IMR-90 (cell line): ENCODE data around the gene MAG. TPM values are rescaled to one million over a fixed set of nuclear protein-coding genes. Genes with fewer than 3 reads are reported as not detected.
A peak's percentile ranks its signal among the peaks of the same experiment; 100 is the strongest.

Source experiments
- ATAC-seq: fragments of 200-7000 bp; cut with Tn5 transposase; 2 replicates; pipeline ENCODE4 v1.9.1; 2020; ENCODE audit warnings: low read depth, mild to moderate bottlenecking, moderate library complexity
- BruUV-seq: library from RNA; stranded (reverse); fragments of 400-500 nt; replicated peaks from 2 replicates; lab custom pipeline; 2021; lab: Mats Ljungman, UMichigan
- CTCF ChIA-PET: fragments of 300-600 bp; formaldehyde crosslinking; extraction: SDS; loops from one replicate; lab custom pipeline; 2021; ENCODE audit warnings: antibody characterized with exemption; lab: Yijun Ruan, JAX
- POLR2A ChIA-PET: fragments of 300-600 bp; sonication (Branson Sonifier 250); formaldehyde crosslinking; loops from one replicate; lab custom pipeline; 2022; ENCODE audit warnings: antibody characterized with exemption; ENCODE audit not compliant: unreplicated experiment; lab: Charles Lee
- DNase-seq: peaks from one replicate; pipeline ENCODE4 v3.0.0; 2013
- H2AFZ ChIP-seq: replicated peaks from 2 replicates; pipeline ENCODE3; 2013; ENCODE audit warnings: low read length, mild to moderate bottlenecking; ENCODE audit not compliant: poor library complexity
- H2AK5ac ChIP-seq: 2 replicates; pipeline ENCODE4 v1.6.1; 2013; ENCODE audit warnings: low read depth, low read length, inconsistent platforms
- H2AK9ac ChIP-seq: replicated peaks from 2 replicates; pipeline ENCODE3; 2013; ENCODE audit warnings: mild to moderate bottlenecking, low read depth, low read length, moderate library complexity; ENCODE audit not compliant: poor library complexity
- H2BK120ac ChIP-seq: 2 replicates; pipeline ENCODE4 v1.6.1; 2013; ENCODE audit warnings: low read depth, low read length, inconsistent platforms
- H2BK15ac ChIP-seq: 3 replicates; pipeline ENCODE4 v1.6.1; 2013; ENCODE audit warnings: low read depth, low read length, inconsistent platforms
- H2BK20ac ChIP-seq: 2 replicates; pipeline ENCODE4 v1.6.1; 2013; ENCODE audit warnings: low read depth, mild to moderate bottlenecking, inconsistent platforms, low read length, moderate library complexity
- H2BK5ac ChIP-seq: 2 replicates; pipeline ENCODE4 v1.6.1; 2013; ENCODE audit warnings: mild to moderate bottlenecking, low read depth, low read length, inconsistent platforms; ENCODE audit not compliant: poor library complexity, severe bottlenecking
- H3K14ac ChIP-seq: replicated peaks from 2 replicates; pipeline ENCODE4 v1.6.1; 2013; ENCODE audit warnings: low read depth, low read length, inconsistent platforms
- H3K18ac ChIP-seq: 2 replicates; pipeline ENCODE4 v1.6.1; 2013; ENCODE audit warnings: low read depth, low read length, control low read depth
- H3K23ac ChIP-seq: 2 replicates; pipeline ENCODE4 v1.6.1; 2013; ENCODE audit warnings: low read depth, low read length, inconsistent platforms
- H3K27ac ChIP-seq: 2 replicates; pipeline ENCODE4 v1.5.1; 2013; ENCODE audit warnings: mild to moderate bottlenecking, control low read depth, low read length; ENCODE audit not compliant: insufficient read depth
- H3K27me3 ChIP-seq: 2 replicates; pipeline ENCODE4 v1.6.1; 2013; ENCODE audit warnings: low read length; ENCODE audit not compliant: control insufficient read depth, insufficient read depth
- H3K36me3 ChIP-seq: 2 replicates; pipeline ENCODE4 v1.6.1; 2013; ENCODE audit warnings: low read length, mixed read lengths; ENCODE audit not compliant: control insufficient read depth, insufficient read depth
- H3K4ac ChIP-seq: 2 replicates; pipeline ENCODE4 v1.6.1; 2013; ENCODE audit warnings: low read depth, low read length, inconsistent platforms
- H3K4me1 ChIP-seq: 2 replicates; pipeline ENCODE4 v1.6.1; 2013; ENCODE audit warnings: low read length, mixed read lengths; ENCODE audit not compliant: control insufficient read depth, insufficient read depth
- H3K4me2 ChIP-seq: 2 replicates; pipeline ENCODE4 v1.6.1; 2013; ENCODE audit warnings: low read depth, mild to moderate bottlenecking, control low read depth, low read length, moderate library complexity
- H3K4me3 ChIP-seq: 2 replicates; pipeline ENCODE4 v1.5.1; 2013; ENCODE audit warnings: low read depth, mild to moderate bottlenecking, control low read depth, low read length, moderate library complexity; ENCODE audit not compliant: insufficient read depth
- H3K56ac ChIP-seq: 2 replicates; pipeline ENCODE4 v1.6.1; 2013; ENCODE audit warnings: low read length, inconsistent platforms; ENCODE audit not compliant: insufficient read depth; ENCODE audit errors: extremely low read depth
- H3K79me1 ChIP-seq, 2 experiments: 2 replicates each; pipeline ENCODE4 v1.6.1; 2013; ENCODE audit warnings: low read length in 2 of 2, inconsistent platforms in 1 of 2, low read depth in 1 of 2
- H3K9ac ChIP-seq: 2 replicates; pipeline ENCODE4 v1.6.1; 2013; ENCODE audit warnings: low read depth, low read length, control low read depth
- H3K9me1 ChIP-seq: 2 replicates; pipeline ENCODE4 v1.6.1; 2013; ENCODE audit warnings: low read length, inconsistent platforms; ENCODE audit not compliant: insufficient read depth
- H3K9me3 ChIP-seq: 2 replicates; pipeline ENCODE4 v1.6.1; 2013; ENCODE audit warnings: low read length; ENCODE audit not compliant: control insufficient read depth, insufficient read depth
- H4K20me1 ChIP-seq: 2 replicates; pipeline ENCODE4 v1.6.1; 2013; ENCODE audit warnings: low read length, inconsistent platforms; ENCODE audit not compliant: insufficient read depth
- H4K5ac ChIP-seq: 2 replicates; pipeline ENCODE4 v1.6.1; 2013; ENCODE audit warnings: mild to moderate bottlenecking, low read depth, low read length, control low read depth
- H4K8ac ChIP-seq, 2 experiments: 2 replicates each; pipeline ENCODE4 v1.6.1; 2013; ENCODE audit warnings: low read depth in 2 of 2, low read length in 2 of 2, control low read depth in 1 of 2, inconsistent platforms in 1 of 2
- H4K91ac ChIP-seq: 2 replicates; pipeline ENCODE4 v1.6.1; 2013; ENCODE audit warnings: low read depth, low read length, inconsistent platforms; ENCODE audit not compliant: insufficient read depth
- BHLHE40 ChIP-seq: fragments of 150-350 bp; IDR thresholded peaks from 2 replicates; pipeline ENCODE4 v1.6.1; 2016; ENCODE audit warnings: mild to moderate bottlenecking, low read depth, low read length
- CEBPB ChIP-seq: IDR thresholded peaks from 2 replicates; pipeline ENCODE4 v1.6.1; 2012; ENCODE audit warnings: low read depth, low read length, improper control_type of control experiment
- CHD1 ChIP-seq: IDR thresholded peaks from 2 replicates; pipeline ENCODE4 v1.6.1; 2012; ENCODE audit warnings: low read depth, low read length, improper control_type of control experiment
- FOS ChIP-seq: fragments of 150-350 bp; IDR thresholded peaks from 2 replicates; pipeline ENCODE4 v1.6.1; 2016; ENCODE audit warnings: low read depth, low read length
- MAFK ChIP-seq: IDR thresholded peaks from 2 replicates; pipeline ENCODE4 v1.6.1; 2012; ENCODE audit warnings: low read depth, low read length, improper control_type of control experiment
- MXI1 ChIP-seq: IDR thresholded peaks from 2 replicates; pipeline ENCODE4 v1.6.1; 2012; ENCODE audit warnings: low read depth, mild to moderate bottlenecking, low read length, moderate library complexity, borderline replicate concordance
- NFE2L2 ChIP-seq: fragments of 150-350 bp; IDR thresholded peaks from 2 replicates; pipeline ENCODE4 v1.6.1; 2016; ENCODE audit warnings: low read depth, mild to moderate bottlenecking, low read length
- POLR2A ChIP-seq: IDR thresholded peaks from 2 replicates; pipeline ENCODE4 v1.6.1; 2012; ENCODE audit warnings: mild to moderate bottlenecking, low read depth, low read length
- RAD21 ChIP-seq: IDR thresholded peaks from 2 replicates; pipeline ENCODE4 v1.6.1; 2012; ENCODE audit warnings: low read length, improper control_type of control experiment
- RCOR1 ChIP-seq: IDR thresholded peaks from 2 replicates; pipeline ENCODE4 v1.6.1; 2012; ENCODE audit warnings: mild to moderate bottlenecking, low read length, improper control_type of control experiment; ENCODE audit not compliant: insufficient replicate concordance
- RFX5 ChIP-seq: IDR thresholded peaks from 2 replicates; pipeline ENCODE4 v1.8.0; 2012; ENCODE audit warnings: low read depth, mild to moderate bottlenecking, low read length, moderate library complexity
- SMC3 ChIP-seq: fragments of 150-350 bp; IDR thresholded peaks from 2 replicates; pipeline ENCODE4 v1.6.1; 2016; ENCODE audit warnings: low read depth, mild to moderate bottlenecking, antibody characterized with exemption, low read length, moderate library complexity
- WGBS, 2 experiments: methylation state at CpG; one replicate each; pipeline versions ENCODE4 v1.1.5 to v1.1.7; 2013; ENCODE audit warnings: missing lambda C conversion rate in 2 of 2; ENCODE audit not compliant: insufficient read length in 1 of 2; ENCODE audit errors: extremely low coverage in 2 of 2; 5-methylcytosine and 5-hydroxymethylcytosine counted together
- dilution Hi-C: fragments of 300-500 bp; cut with HindIII; formaldehyde crosslinking; loops from one replicate; pipeline ENCODE4 v1.14.3; 2018; ENCODE audit warnings: low sequenced_read_pairs; ENCODE audit not compliant: unreplicated experiment
- in situ Hi-C: fragments of 300-500 bp; cut with MboI; formaldehyde crosslinking; loops from 3 replicates; pipeline ENCODE4 v1.14.3; 2019; ENCODE audit warnings: low sequenced_read_pairs, inconsistent platforms, mixed read lengths
- intact Hi-C: fragments of 100-400 bp; cut with micrococcal nuclease; formaldehyde crosslinking; loops from 2 replicates; pipeline ENCODE4 v1.10.0; 2022
- polyA plus RNA-seq, 3 experiments: library from polyadenylated mRNA; depleted of rRNA; stranded (reverse); fragments of >200 nt; gene quantifications; 2 replicates each; pipeline ENCODE4 v1.2.3, GENCODE V29; 2012; ENCODE audit warnings: low replicate concordance in 1 of 3
- total RNA-seq: library from RNA; depleted of rRNA; stranded (reverse); fragments of >200 nt; gene quantifications from 2 replicates; pipeline ENCODE4 v1.2.3, GENCODE V29; 2012
- TF ChIP-seq, protein P1 (sequence below): fragments of 150-350 bp; IDR thresholded peaks from 2 replicates; pipeline ENCODE4 v1.6.1; 2016; ENCODE audit warnings: low read depth, mild to moderate bottlenecking, low read length, moderate library complexity, borderline replicate concordance
- TF ChIP-seq, protein P2 (sequence below): conservative IDR thresholded peaks from 2 replicates; pipeline ENCODE4 v1.5.1; 2012; ENCODE audit warnings: mild to moderate bottlenecking, low read depth, low read length, improper control_type of control experiment
- TF ChIP-seq, protein P3 (sequence below): fragments of 150-350 bp; IDR thresholded peaks from 2 replicates; pipeline ENCODE4 v1.6.1; 2017; ENCODE audit warnings: mild to moderate bottlenecking, antibody characterized with exemption, low read length, low read depth

Gene MAG
- total and polyA plus RNA-seq, 2 of the 4 experiments (the other 2 are of a cell fraction): not detected

DNA sequence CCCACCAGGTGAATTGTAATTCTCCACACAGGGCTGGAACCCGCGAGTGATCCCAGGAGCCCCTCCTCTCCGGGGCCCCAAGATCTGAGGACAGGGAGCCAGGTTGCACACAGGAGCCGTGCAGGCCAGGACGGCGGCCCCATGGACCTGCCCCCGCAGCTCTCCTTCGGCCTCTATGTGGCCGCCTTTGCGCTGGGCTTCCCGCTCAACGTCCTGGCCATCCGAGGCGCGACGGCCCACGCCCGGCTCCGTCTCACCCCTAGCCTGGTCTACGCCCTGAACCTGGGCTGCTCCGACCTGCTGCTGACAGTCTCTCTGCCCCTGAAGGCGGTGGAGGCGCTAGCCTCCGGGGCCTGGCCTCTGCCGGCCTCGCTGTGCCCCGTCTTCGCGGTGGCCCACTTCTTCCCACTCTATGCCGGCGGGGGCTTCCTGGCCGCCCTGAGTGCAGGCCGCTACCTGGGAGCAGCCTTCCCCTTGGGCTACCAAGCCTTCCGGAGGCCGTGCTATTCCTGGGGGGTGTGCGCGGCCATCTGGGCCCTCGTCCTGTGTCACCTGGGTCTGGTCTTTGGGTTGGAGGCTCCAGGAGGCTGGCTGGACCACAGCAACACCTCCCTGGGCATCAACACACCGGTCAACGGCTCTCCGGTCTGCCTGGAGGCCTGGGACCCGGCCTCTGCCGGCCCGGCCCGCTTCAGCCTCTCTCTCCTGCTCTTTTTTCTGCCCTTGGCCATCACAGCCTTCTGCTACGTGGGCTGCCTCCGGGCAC, 59.6 kb downstream of the MAG start:
- H3K79me1 ChIP-seq: no peaks in the 10 kb centered on the region
- WGBS, 2 experiments: 86% methylated on average over 17 of the region's 47 CpGs; no CpG with 5 or more reads in 1 of the 2 experiments
- no peak overlapping the region for H3K14ac ChIP-seq
- CTCF ChIA-PET: no interaction called here
- H3K4me1 ChIP-seq: no peaks in the 10 kb centered on the region
- H4K91ac ChIP-seq: no peak overlapping the region
- H2AK9ac ChIP-seq: peak overlapping the region; percentile 42
- POLR2A ChIA-PET: no interaction called here
- H3K4ac ChIP-seq: no peak overlapping the region
- no peaks in the 10 kb centered on the region for H3K9me1 ChIP-seq
- dilution Hi-C loops (no loop called here), in situ Hi-C loops (no loop called here), intact Hi-C loops (loop anchor here (1.0 to 10.0 kb wide), 4 partner anchors 113 to 277 kb away; partner anchors contain the start of genes RBM42 and TMEM147)
- H2BK5ac ChIP-seq: no peak overlapping the region
- no TSS peak for BruUV-seq
- no peak overlapping the region for H2AFZ ChIP-seq
- H3K4me2 ChIP-seq: no peak overlapping the region
- H3K56ac ChIP-seq: no peak overlapping the region
- ATAC-seq (no peak), DNase-seq (no peak)
- no peaks in the 10 kb centered on the region for H3K9me3 ChIP-seq
- H2AK5ac ChIP-seq: no peak overlapping the region
- H4K20me1 ChIP-seq: no peaks in the 10 kb centered on the region
- H3K27ac ChIP-seq: no peak overlapping the region
- H3K27me3 ChIP-seq: peaks cover 15% of the 10 kb centered on the region
- H3K9ac ChIP-seq: no peak overlapping the region
- H2BK20ac ChIP-seq: no peak overlapping the region
- H4K8ac ChIP-seq: no peak overlapping the region
- H3K18ac ChIP-seq: no peak overlapping the region
- H2BK120ac ChIP-seq: no peak overlapping the region
- H3K23ac ChIP-seq: no peak overlapping the region
- no peak overlapping the region for H3K4me3 ChIP-seq
- no peaks in the 10 kb centered on the region for H3K36me3 ChIP-seq
- H2BK15ac ChIP-seq: no peak overlapping the region
- no peak overlapping the region for H4K5ac ChIP-seq
- TF ChIP-seq MAFK (no peak), NFE2L2 (no peak), POLR2A (no peak), RAD21 (no peak), FOS (no peak), CEBPB (no peak), BHLHE40 (no peak), MXI1 (no peak), RFX5 (no peak), SMC3 (no peak), CHD1 (no peak), RCOR1 (no peak)
- TF ChIP-seq, protein P1, sequence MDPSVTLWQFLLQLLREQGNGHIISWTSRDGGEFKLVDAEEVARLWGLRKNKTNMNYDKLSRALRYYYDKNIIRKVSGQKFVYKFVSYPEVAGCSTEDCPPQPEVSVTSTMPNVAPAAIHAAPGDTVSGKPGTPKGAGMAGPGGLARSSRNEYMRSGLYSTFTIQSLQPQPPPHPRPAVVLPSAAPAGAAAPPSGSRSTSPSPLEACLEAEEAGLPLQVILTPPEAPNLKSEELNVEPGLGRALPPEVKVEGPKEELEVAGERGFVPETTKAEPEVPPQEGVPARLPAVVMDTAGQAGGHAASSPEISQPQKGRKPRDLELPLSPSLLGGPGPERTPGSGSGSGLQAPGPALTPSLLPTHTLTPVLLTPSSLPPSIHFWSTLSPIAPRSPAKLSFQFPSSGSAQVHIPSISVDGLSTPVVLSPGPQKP: no peak
- TF ChIP-seq, protein P2, sequence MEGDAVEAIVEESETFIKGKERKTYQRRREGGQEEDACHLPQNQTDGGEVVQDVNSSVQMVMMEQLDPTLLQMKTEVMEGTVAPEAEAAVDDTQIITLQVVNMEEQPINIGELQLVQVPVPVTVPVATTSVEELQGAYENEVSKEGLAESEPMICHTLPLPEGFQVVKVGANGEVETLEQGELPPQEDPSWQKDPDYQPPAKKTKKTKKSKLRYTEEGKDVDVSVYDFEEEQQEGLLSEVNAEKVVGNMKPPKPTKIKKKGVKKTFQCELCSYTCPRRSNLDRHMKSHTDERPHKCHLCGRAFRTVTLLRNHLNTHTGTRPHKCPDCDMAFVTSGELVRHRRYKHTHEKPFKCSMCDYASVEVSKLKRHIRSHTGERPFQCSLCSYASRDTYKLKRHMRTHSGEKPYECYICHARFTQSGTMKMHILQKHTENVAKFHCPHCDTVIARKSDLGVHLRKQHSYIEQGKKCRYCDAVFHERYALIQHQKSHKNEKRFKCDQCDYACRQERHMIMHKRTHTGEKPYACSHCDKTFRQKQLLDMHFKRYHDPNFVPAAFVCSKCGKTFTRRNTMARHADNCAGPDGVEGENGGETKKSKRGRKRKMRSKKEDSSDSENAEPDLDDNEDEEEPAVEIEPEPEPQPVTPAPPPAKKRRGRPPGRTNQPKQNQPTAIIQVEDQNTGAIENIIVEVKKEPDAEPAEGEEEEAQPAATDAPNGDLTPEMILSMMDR: no peak
- TF ChIP-seq, protein P3, sequence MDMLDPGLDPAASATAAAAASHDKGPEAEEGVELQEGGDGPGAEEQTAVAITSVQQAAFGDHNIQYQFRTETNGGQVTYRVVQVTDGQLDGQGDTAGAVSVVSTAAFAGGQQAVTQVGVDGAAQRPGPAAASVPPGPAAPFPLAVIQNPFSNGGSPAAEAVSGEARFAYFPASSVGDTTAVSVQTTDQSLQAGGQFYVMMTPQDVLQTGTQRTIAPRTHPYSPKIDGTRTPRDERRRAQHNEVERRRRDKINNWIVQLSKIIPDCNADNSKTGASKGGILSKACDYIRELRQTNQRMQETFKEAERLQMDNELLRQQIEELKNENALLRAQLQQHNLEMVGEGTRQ: no peak
